CMK (cell line): Measurements from ENCODE around the gene C4orf36.
"Not testable (repeated sequence)": the region's sequence is repeated elsewhere in the genome, so short reads cannot be mapped to it uniquely, and the experiment has no call there.

ENCODE experiments used
- DNase-seq: peaks from one replicate; pipeline ENCODE4 v3.0.0-alpha.2; 2010; ENCODE audit warnings: low read depth

Gene C4orf36

DNA sequence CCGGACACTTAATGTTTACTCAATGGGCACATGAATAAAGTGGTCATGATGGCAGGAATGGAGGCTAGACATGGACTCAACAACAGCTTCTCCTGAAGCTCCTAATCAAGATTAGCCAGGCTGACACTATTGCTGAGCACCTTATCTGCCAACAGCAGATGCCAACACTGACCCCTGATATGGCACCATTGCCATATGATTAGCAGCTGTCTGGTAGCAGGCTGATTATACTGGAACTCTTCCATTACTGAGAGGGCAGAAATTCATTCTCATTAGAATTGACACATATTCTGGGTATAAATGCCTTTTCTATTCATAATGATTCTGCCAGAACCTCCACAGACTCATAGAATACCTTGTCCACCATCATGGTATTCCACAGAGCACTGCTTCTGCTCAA lies 24.2 kb upstream of the C4orf36 start:
- peak; percentile 76 for DNase-seq

DNA sequence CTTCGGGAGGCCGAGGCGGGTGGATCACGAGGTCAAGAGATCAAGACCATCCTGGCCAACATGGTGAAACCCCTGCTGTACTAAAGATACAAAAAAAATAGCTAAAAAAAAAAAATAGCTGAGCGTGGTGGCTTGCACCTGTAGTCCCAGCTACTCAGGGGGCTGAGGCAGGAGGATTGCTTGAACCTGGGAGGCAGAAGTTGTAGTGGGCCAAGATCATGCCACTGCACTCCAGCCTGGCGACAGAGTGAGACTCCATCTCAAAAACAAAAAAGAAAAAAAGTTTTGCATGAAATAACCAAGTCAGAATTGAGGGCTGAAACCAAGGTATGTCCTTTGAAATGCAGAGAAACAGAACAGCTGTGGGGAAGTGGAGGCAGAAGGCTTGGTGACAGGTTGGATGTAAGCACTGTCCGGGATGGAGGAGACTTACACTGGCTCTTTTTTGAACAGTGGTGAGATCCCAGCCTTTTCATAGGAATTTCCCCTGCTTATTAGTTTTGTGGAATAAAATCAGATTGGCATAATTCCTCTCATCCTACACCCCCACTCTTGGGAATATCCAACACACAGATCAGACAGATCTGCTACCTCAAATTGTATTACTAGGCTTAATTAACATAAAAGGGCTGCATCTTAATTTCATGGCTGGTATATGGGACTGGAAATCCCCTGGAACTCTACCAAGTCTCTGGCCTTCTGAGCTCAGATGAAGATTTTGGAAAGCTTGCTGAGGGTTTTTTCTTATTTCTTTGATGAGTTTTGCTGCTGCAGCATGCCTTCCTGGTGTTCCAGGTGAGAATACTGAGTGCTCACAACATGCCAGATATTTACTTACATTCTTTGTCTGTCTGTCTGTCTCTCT lies 18.8 kb upstream of the C4orf36 start:
- no peak for DNase-seq

- DNase-seq = no peak
Measured at GRCh38 chr4:86910369-86910768, 18.1 kb upstream of the C4orf36 start.

DNA sequence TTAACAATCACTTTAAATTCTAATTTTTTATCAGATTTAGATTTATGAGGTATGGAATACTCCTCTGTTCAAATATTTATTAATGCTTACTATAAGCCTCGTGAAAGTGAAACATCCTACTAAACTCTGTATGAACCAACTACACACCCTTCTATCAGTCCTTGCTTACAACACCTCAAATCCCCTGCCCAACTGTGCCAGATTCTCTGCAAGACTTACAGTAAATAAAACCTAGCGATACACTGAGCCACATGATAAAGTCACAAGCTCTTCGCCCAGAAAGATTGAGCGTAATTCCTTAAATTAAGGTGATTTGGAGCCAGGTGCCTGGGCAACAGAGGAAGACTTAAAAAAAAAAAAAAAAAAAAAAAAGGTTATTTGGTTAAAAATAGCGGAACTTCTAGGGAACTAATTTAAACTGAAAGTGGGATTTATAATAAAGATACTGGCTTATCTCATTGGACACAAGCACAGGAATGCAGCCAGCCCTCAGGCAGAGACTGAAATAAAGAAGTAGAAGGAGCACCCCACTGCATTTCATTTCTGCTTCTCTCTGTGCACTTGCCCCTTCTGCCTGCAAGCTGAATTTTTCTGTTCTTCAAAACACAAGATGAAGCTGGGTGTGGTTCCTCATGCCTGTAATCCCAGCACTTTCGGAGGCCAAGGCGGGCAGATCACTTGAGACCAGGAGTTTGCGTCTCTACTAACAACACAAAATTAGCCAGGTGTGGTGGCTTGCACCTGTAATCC lies 17.5 kb upstream of the C4orf36 start:
- DNase-seq = no peak

DNA sequence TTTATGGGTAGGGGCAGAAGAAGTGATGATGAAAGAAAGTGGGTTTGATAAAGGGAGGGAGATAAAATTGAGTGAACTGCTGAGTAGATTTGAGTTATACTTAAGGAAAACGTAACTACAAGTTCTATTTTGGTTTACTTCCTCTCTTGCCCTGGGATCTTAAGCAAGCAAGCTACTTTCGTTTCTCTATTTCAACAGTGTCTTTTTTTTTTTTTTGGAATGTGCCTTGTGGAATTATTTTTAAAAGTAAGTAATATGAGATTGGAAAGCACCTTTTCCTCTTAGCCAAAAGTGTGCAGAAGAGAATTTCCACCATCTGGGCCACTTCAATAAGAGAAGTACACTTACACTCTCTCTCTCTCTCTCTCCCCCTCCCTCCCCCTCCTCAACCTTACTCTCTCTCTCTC lies 16.0 kb upstream of the C4orf36 start:
- no peak for DNase-seq

GRCh38 chr4:86901864-86902263 lies 9.6 kb upstream of the C4orf36 start:
- no peak for DNase-seq

- no peak for DNase-seq
Measured at GRCh38 chr4:86898562-86898961, 6.3 kb upstream of the C4orf36 start.

GRCh38 chr4:86896596-86896995 lies 4.4 kb upstream of the C4orf36 start:
- DNase-seq = no peak

DNA sequence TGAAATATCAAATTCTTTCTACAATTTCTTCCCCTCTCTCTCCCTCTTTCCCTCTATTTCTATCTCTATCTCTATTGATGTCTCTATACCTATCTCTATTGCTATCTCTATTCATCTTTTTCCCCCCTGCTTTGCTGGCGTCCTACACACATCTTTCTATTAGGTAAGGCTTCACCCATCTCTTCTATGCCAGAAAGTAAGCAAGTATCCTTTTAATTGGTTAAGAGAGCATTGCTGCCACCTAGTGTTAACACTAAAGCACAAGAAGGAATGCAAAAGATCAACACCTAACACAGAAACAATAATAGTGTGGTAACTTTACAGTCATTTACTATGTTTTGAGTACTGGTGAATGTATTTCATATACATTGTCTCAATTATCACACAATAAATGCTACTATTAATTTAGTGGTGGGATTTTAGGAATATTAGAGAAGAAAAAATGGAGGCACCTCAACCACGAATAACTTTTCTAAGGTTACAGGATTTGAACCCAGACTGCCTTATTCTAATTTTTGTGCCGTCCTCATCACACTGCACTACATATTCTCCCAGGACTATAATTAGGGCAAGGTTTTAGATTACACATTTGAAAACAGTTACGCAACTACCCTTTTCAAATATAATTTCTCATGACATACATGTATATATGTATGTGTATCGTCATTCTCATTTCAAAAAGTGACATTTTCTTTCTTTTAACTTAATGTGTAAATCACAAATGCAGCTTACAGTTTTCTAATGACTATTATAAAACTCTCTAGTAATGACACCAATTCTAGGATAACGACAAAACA lies 3.7 kb upstream of the C4orf36 start:
- no peak for DNase-seq

DNA sequence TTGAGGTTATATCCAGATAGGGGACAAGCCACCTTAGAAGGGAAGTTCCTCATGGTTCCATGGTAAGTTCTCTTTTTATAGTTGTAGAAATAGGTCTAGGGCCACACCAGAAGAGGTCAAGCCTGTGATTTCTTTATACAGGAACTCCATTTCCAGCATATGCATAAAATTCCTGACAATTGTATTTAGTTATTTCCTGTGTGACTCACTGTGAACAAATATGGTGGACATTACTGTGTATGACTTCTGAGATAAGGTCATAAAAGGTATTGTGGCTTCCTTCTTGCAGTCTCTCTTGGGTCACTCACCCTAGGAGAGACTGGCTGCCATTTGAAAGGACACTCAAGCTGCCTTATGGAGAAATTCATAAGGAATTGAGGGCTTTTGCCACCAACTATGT lies 2.2 kb upstream of the C4orf36 start:
- no peak for DNase-seq

- DNase-seq = no peak
Measured at GRCh38 chr4:86893136-86893535, 914 bp upstream of the C4orf36 start.

DNA sequence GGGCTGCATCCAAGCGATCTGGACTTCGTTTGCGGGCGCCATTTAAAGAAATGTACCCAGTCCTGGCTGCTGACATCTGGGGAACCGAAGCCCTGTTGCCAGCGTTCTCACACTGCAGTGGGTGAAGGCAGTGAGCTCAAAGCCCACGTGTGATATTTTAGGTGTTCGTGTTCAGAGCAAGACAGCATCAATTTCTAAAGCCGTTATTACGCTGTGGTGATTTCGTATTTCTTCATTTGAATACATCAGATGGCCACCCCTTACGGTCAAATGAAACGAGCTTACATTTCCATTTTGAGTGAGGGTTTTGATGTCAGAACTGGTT lies 376 bp upstream of the C4orf36 start:
- DNase-seq = no peak

- DNase-seq = no peak
Measured at GRCh38 chr4:86890790-86891189, 1.4 kb downstream of the C4orf36 start.

GRCh38 chr4:86879641-86880040 lies 12.6 kb downstream of the C4orf36 start:
- DNase-seq = no peak

DNA sequence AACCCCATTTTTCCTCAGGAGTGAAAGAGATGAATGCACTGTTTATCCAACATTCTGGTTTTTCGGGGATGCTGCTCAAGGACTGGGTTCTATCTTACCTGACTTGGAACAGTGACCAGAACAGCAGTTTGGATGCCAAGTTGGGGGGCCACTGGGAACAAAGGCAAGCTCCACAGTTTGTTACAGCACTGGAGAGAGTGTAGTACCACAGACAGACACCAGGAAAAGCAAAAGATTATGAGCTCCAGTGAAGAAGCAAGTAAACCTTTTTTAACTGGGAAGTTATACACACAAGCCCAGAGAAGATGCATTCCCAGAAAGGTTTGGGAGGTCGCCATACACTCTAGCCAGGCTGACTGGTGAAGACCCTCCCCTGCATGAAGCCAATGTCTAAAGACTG lies 13.6 kb downstream of the C4orf36 start:
- DNase-seq = no peak

GRCh38 chr4:86876894-86877685 lies 15.1 kb downstream of the C4orf36 start:
- DNase-seq = no peak

DNA sequence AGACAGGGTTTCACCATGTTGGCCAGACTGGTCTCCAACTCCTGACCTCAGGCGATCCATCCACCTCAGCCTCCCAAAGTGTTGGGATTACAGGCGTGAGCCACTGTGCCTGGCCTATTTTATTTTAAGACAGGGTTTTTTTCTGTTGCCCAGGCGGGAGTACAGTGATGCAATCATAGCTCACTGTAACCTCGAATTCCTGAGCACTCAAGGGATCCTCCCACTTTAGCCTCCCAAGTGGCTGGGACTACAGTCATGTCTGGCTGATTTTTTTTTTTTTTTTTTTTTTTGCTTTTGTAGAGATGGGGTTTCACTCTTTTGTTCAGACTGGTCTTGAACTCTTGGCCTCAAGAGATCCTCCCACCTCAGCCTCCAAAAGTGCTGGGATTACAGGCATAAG lies 16.8 kb downstream of the C4orf36 start:
- not testable (repeated sequence) for DNase-seq

GRCh38 chr4:86872135-86872534 lies 20.1 kb downstream of the C4orf36 start:
- DNase-seq = no peak

GRCh38 chr4:86870442-86871069 lies 21.7 kb downstream of the C4orf36 start:
- no peak for DNase-seq

DNA sequence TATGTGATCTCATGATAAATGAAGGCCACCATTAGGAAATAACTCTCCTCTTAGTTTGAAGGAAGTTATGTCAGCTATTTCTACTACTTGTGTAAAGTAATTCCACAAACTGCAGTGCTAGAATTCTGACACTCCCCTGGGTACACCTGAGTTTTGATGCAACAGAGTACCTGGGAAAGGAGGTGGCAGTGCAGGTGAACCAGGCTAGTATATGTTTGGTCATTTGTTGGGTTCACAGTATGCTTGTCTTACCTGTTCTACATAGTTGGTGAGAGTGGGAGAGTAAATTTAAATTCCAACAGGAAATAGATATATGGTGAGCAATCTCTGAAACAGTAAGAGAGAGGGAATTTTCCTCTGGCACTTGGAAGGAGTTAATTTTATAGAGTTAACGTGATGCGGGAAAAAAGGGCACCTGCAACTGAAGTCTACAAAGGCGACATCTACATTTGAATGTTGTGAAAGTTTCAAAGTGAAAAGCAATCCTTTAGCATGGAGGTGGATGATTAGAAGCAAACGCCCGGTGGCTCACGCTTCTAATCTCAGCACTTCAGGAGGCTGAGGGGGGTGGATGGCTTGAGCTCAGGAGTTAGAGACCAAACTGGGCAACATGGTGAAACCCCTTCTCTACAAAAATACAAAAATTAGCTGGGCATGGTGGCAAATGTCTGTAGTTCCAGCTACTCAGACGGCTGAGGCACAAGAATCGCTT lies 34.7 kb downstream of the C4orf36 start:
- no peak for DNase-seq

DNA sequence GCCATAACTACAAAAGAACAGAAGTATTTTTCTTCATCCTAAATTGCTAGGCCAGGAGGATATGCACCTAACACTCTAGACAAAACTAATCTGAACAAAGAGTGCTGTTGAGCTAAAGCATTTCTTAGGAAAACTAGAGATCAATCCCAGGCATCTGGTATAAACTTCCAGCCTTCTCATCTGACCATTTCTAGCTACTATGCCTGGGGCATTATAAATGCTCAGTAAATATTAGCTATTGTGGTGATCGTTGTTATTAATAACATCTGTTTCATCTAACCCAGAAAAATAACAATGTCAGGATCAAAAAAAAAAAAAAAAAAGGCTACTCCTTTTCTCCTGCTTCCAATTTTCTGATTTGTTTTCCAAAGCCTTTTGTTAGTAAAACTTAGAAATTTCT lies 35.3 kb downstream of the C4orf36 start:
- no peak for DNase-seq
